Uterus (tissue), 2 donors: ENCODE data around the gene FILIP1L.

ENCODE experiments used
- POLR2A ChIP-seq, 2 donors: fragments of 450-650 bp; IDR thresholded peaks; one replicate each; pipeline ENCODE4 v1.6.1; 2016; ENCODE audit warnings: antibody characterized with exemption in 2 of 2, mild to moderate bottlenecking in 1 of 2, moderate library complexity in 1 of 2
- TF ChIP-seq, protein P1 (sequence below), 4 experiments: fragments of 200-600 bp in 2 of 4; fragments of 450-650 bp in 2 of 4; sonication (generic) in 2 of 4; IDR thresholded peaks; one replicate each; pipeline ENCODE4 v1.5.1; 2016 to 2019; ENCODE audit warnings: antibody characterized with exemption in 4 of 4, mild to moderate bottlenecking in 2 of 4, moderate library complexity in 1 of 4

DNA sequence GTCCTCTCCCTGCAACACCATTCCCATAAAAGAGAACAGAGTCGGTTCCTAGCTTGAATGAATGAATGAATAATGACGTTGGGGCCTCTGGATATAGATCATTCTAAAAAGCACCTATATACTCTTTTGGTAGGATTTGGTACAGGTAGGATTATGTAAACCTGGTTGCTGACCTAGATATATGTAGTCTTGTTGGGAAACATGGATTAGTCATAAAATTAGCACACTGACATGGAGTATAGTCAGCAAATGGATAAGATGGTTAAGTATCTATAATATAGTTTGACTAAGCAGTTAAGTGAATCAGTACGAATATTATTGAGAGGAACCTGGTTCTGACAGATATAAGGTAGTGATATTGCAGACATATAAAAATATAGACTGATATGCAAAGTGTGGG, 142.5 kb downstream of the FILIP1L start:
- TF ChIP-seq, protein P1, sequence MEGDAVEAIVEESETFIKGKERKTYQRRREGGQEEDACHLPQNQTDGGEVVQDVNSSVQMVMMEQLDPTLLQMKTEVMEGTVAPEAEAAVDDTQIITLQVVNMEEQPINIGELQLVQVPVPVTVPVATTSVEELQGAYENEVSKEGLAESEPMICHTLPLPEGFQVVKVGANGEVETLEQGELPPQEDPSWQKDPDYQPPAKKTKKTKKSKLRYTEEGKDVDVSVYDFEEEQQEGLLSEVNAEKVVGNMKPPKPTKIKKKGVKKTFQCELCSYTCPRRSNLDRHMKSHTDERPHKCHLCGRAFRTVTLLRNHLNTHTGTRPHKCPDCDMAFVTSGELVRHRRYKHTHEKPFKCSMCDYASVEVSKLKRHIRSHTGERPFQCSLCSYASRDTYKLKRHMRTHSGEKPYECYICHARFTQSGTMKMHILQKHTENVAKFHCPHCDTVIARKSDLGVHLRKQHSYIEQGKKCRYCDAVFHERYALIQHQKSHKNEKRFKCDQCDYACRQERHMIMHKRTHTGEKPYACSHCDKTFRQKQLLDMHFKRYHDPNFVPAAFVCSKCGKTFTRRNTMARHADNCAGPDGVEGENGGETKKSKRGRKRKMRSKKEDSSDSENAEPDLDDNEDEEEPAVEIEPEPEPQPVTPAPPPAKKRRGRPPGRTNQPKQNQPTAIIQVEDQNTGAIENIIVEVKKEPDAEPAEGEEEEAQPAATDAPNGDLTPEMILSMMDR (IDR thresholded peaks at IDR 0.05) = no peak
- no peak for TF ChIP-seq POLR2A (IDR thresholded peaks at IDR 0.05)
